GM21447 (cell line): ENCODE measurements around the gene CDH4.

Experiments used
- ATAC-seq: cut with Tn5 transposase; IDR thresholded peaks from one replicate; pipeline ENCODE4 v1.9.1; 2021; ENCODE audit not compliant: unreplicated experiment

CDH4 gene

GRCh38 chr20:61722146-61722678 lies 470.2 kb downstream of the CDH4 start:
- ATAC-seq: no peak

- ATAC-seq: no peak
Measured at GRCh38 chr20:61723529-61724257, 471.6 kb downstream of the CDH4 start.

GRCh38 chr20:61724376-61724775 lies 472.3 kb downstream of the CDH4 start:
- ATAC-seq: no peak

GRCh38 chr20:61725145-61725544 lies 473.1 kb downstream of the CDH4 start:
- no peak for ATAC-seq

GRCh38 chr20:61725966-61726365 lies 473.9 kb downstream of the CDH4 start:
- ATAC-seq: no peak

GRCh38 chr20:61726979-61727378 lies 474.9 kb downstream of the CDH4 start:
- ATAC-seq: no peak

GRCh38 chr20:61727761-61728160 lies 475.7 kb downstream of the CDH4 start:
- no peak for ATAC-seq

- no peak for ATAC-seq
Measured at GRCh38 chr20:61728326-61728725, 476.3 kb downstream of the CDH4 start.

GRCh38 chr20:61728786-61729770 lies 477.0 kb downstream of the CDH4 start:
- no peak for ATAC-seq

GRCh38 chr20:61730631-61731362 lies 478.7 kb downstream of the CDH4 start:
- ATAC-seq: no peak

- no peak for ATAC-seq
Measured at GRCh38 chr20:61731363-61732181, 479.5 kb downstream of the CDH4 start.

GRCh38 chr20:61732511-61733210 lies 480.6 kb downstream of the CDH4 start:
- no peak for ATAC-seq

- ATAC-seq: no peak
Measured at GRCh38 chr20:61733216-61733615, 481.2 kb downstream of the CDH4 start.

- ATAC-seq: no peak
Measured at GRCh38 chr20:61733891-61734732, 482.1 kb downstream of the CDH4 start.

GRCh38 chr20:61734733-61735502 lies 482.9 kb downstream of the CDH4 start:
- ATAC-seq: no peak

- ATAC-seq: no peak
Measured at GRCh38 chr20:61735503-61735785, 483.4 kb downstream of the CDH4 start.

- no peak for ATAC-seq
Measured at GRCh38 chr20:61736001-61736635, 484.1 kb downstream of the CDH4 start.
